A549 (cell line): ENCODE data around the gene ABLIM1. TPM values are rescaled to one million over a fixed set of nuclear protein-coding genes. Genes with fewer than 3 reads are reported as not detected.

Experiments
- ATAC-seq, 2 experiments: fragments of 200-7000 bp in 1 of 2; fragments of >200 bp in 1 of 2; cut with Nextera tagmentation in 1 of 2; cut with Tn5 transposase in 1 of 2; 3 replicates each; pipeline versions ENCODE4 v1.8.0 to v1.9.1; 2018 to 2020; ENCODE audit warnings: mild to moderate bottlenecking in 1 of 2, moderate library complexity in 1 of 2
- CTCF ChIA-PET: fragments of 300-600 bp; sonication (Branson Sonifier 250); formaldehyde crosslinking; extraction: SDS; loops from one replicate; lab custom pipeline; 2021; ENCODE audit warnings: antibody characterized with exemption, inconsistent platforms; lab: Yijun Ruan, JAX
- POLR2A ChIA-PET: fragments of 350-600 bp; formaldehyde crosslinking; extraction: SDS; loops from one replicate; lab custom pipeline; 2021; ENCODE audit warnings: antibody characterized with exemption, inconsistent platforms; lab: Yijun Ruan, JAX
- DNase-seq, 2 experiments: peaks; one replicate each; pipeline versions ENCODE4 v3.0.0 to v3.0.0-alpha.2; 2011 to 2016; ENCODE audit warnings: low read depth in 1 of 2, low spot score in 1 of 2
- FAIRE-seq: peaks from 2 replicates; lab custom pipeline; 2011; peaks lifted over from hg19 to GRCh38; lab: Jason Lieb, UNC
- H3K27ac ChIP-seq, 2 experiments: fragments of >200 bp; sonication (Bioruptor Twin); formaldehyde crosslinking; 3 replicates each; pipeline ENCODE4 v1.5.1; 2016 to 2017
- H3K4me1 ChIP-seq: fragments of >200 bp; sonication (Bioruptor Twin); formaldehyde crosslinking; 3 replicates; pipeline ENCODE4 v1.6.1; 2016
- H3K4me2 ChIP-seq: fragments of >200 bp; sonication (Bioruptor Twin); formaldehyde crosslinking; 3 replicates; pipeline ENCODE4 v1.6.1; 2016
- H3K4me3 ChIP-seq: fragments of >200 bp; sonication (Bioruptor Twin); formaldehyde crosslinking; 3 replicates; pipeline ENCODE4 v1.5.1; 2016
- H3K9me3 ChIP-seq: fragments of >200 bp; sonication (Bioruptor Twin); formaldehyde crosslinking; 3 replicates; pipeline ENCODE4 v1.6.1; 2016
- ATOH8 ChIP-seq: fragments of 250-450 bp; sonication (Bioruptor Pico); IDR thresholded peaks from 2 replicates; pipeline ENCODE4 v1.5.0; 2020; ENCODE audit warnings: low read depth, mild to moderate bottlenecking, moderate library complexity
- CEBPB ChIP-seq, 2 experiments: fragments of >200 bp in 1 of 2; sonication (Bioruptor Twin) in 1 of 2; formaldehyde crosslinking in 1 of 2; IDR thresholded peaks; 2 replicates each; pipeline ENCODE4 v1.6.1; 2012 to 2016
- EHMT2 ChIP-seq: fragments of 200-600 bp; sonication (generic); IDR thresholded peaks from 2 replicates; pipeline ENCODE4 v1.6.1; 2016; ENCODE audit warnings: antibody characterized with exemption, low read depth, mild to moderate bottlenecking, moderate library complexity
- FOXS1 ChIP-seq: fragments of 250-450 bp; sonication (Bioruptor Pico); IDR thresholded peaks from 2 replicates; pipeline ENCODE4 v1.5.0; 2020; ENCODE audit warnings: mild to moderate bottlenecking, moderate library complexity
- GATA3 ChIP-seq: IDR thresholded peaks from 2 replicates; pipeline ENCODE4 v1.6.1; 2012; ENCODE audit warnings: borderline replicate concordance
- HOXB13 ChIP-seq: fragments of 250-450 bp; sonication (Bioruptor Pico); IDR thresholded peaks from 2 replicates; pipeline ENCODE4 v1.5.0; 2020; ENCODE audit warnings: low read depth, mild to moderate bottlenecking, moderate library complexity
- HOXB5 ChIP-seq: fragments of 250-450 bp; sonication (Bioruptor Pico); IDR thresholded peaks from 2 replicates; pipeline ENCODE4 v1.5.0; 2020; ENCODE audit warnings: mild to moderate bottlenecking, moderate library complexity
- JUN ChIP-seq, 2 experiments: fragments of >200 bp; sonication (Bioruptor Twin); formaldehyde crosslinking; IDR thresholded peaks; 2 replicates in 1 of 2; 3 replicates in 1 of 2; pipeline ENCODE4 v1.6.1; 2016 to 2017
- JUNB ChIP-seq: fragments of >200 bp; sonication (Bioruptor Twin); formaldehyde crosslinking; IDR thresholded peaks from 2 replicates; pipeline ENCODE4 v1.6.1; 2016
- MAZ ChIP-seq: fragments of 150-350 bp; IDR thresholded peaks from 2 replicates; pipeline ENCODE4 v1.6.1; 2014; ENCODE audit warnings: antibody characterized with exemption, low read depth, low read length, borderline replicate concordance
- MYC ChIP-seq: IDR thresholded peaks from 2 replicates; pipeline ENCODE4 v1.6.1; 2012; ENCODE audit warnings: mild to moderate bottlenecking, inconsistent platforms, low read length, improper control_type of control experiment, borderline replicate concordance
- PHF8 ChIP-seq: fragments of 200-600 bp; sonication (generic); IDR thresholded peaks from 2 replicates; pipeline ENCODE4 v1.6.1; 2016; ENCODE audit warnings: low read depth, mild to moderate bottlenecking, antibody characterized with exemption, moderate library complexity, borderline replicate concordance
- RARB ChIP-seq: fragments of 250-450 bp; sonication (Bioruptor Pico); IDR thresholded peaks from 2 replicates; pipeline ENCODE4 v1.8.0; 2021; ENCODE audit warnings: mild to moderate bottlenecking, moderate library complexity
- RCOR1 ChIP-seq: fragments of 150-350 bp; IDR thresholded peaks from 2 replicates; pipeline ENCODE4 v1.6.1; 2014; ENCODE audit warnings: antibody characterized with exemption, low read length, low read depth
- REST ChIP-seq: fragments of 200-600 bp; sonication (generic); IDR thresholded peaks from 2 replicates; pipeline ENCODE4 v1.6.1; 2016; ENCODE audit warnings: antibody characterized with exemption, mild to moderate bottlenecking, moderate library complexity
- RFX5 ChIP-seq: fragments of 450-650 bp; IDR thresholded peaks from 2 replicates; pipeline ENCODE4 v1.7.1; 2014; ENCODE audit warnings: antibody characterized with exemption, mild to moderate bottlenecking, moderate library complexity
- ZNF302 ChIP-seq: fragments of 250-450 bp; sonication (Bioruptor Pico); IDR thresholded peaks from 2 replicates; pipeline ENCODE4 v1.9.0; 2021; ENCODE audit warnings: inconsistent platforms, mild to moderate bottlenecking, moderate library complexity
- WGBS: methylation state at CpG from one replicate; pipeline ENCODE4 v1.1.6; 2017; ENCODE audit errors: missing lambda C conversion rate; 5-methylcytosine and 5-hydroxymethylcytosine counted together
- polyA plus RNA-seq, 4 experiments: library from polyadenylated mRNA; depleted of rRNA in 3 of 4; stranded (reverse); fragments of >200 nt; fragmentation: RNase III in 1 of 4; extraction: RNeasy Plus Mini Kit Qiagen cat#74134 plus additional on column Dnase treatment in 1 of 4; gene quantifications; 2 replicates in 3 of 4; 3 replicates in 1 of 4; pipeline ENCODE4 v1.2.3, GENCODE V29; 2011 to 2017
- TF ChIP-seq, protein P1 (sequence below): IDR thresholded peaks from 2 replicates; pipeline ENCODE4 v1.6.1; 2012; ENCODE audit warnings: low read depth, borderline replicate concordance
- TF ChIP-seq, protein P2 (sequence below): fragments of >200 bp; sonication (Bioruptor Twin); formaldehyde crosslinking; IDR thresholded peaks from 2 replicates; pipeline ENCODE4 v1.6.1; 2016
- TF ChIP-seq, protein P3 (sequence below): fragments of 250-450 bp; sonication (Bioruptor Pico); IDR thresholded peaks from 2 replicates; pipeline ENCODE4 v1.5.0; 2021; ENCODE audit warnings: mild to moderate bottlenecking, moderate library complexity, borderline replicate concordance

Gene ABLIM1
- polyA plus RNA-seq, 2 of the 4 experiments (the other 2 are of a cell fraction), result 21.4 to 70.2 TPM

DNA sequence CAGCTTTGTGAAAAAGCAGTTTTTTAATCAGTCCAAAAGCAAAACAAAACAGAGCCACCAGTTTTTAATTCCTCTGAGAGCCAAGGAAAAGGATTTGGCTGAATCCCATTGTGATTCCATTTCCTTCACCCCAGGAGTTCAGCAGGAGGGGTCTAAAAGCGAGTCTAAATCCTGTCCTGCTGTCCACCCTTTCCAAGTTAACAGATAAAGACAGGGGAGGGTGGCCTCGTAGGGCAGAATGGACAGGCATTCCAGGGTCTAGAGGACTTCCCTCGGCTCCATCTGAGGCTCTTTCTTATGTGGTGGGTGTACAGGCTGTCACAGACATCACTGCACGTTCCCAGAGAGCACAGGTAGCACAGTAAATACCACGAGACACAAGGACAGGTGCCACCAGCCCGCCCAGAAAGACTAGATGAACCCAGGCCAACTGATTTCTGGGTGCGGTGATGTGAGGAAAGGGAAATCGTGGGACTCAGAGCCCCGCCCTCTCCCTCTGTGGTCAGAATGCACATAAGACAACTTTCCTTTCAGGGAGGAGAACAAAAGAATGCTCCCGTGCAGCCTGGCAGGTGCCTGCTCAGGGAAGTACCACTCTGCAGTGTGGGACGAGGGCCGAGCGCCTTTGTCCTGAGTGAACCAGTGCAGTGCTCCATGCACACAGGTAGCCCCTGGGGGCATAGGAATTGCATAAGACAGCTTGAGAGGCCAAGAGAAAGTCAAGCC, 119.7 kb downstream of the ABLIM1 start:
- Histone ChIP-seq H3K9me3 (no peaks in the 10 kb centered on the region), H3K27ac (no peak overlapping the region), H3K4me1 (no peaks in the 10 kb centered on the region), H3K4me3 (no peak overlapping the region), H3K4me2 (no peak overlapping the region)
- POLR2A ChIA-PET, result no interaction called here
- no peak for FAIRE-seq
- TF ChIP-seq MAZ, result no peak
- TF ChIP-seq JUN (IDR thresholded peaks at IDR 0.05), result no peak
- TF ChIP-seq, protein P1, sequence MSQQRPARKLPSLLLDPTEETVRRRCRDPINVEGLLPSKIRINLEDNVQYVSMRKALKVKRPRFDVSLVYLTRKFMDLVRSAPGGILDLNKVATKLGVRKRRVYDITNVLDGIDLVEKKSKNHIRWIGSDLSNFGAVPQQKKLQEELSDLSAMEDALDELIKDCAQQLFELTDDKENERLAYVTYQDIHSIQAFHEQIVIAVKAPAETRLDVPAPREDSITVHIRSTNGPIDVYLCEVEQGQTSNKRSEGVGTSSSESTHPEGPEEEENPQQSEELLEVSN, result no peak
- TF ChIP-seq, protein P2, sequence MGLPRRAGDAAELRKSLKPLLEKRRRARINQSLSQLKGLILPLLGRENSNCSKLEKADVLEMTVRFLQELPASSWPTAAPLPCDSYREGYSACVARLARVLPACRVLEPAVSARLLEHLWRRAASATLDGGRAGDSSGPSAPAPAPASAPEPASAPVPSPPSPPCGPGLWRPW, result no peak
- TF ChIP-seq HOXB5 (CRISPR knock-in tag), result no peak
- no peak for TF ChIP-seq JUNB
- TF ChIP-seq CEBPB (IDR thresholded peaks at IDR 0.05), result no peak
- no peak for TF ChIP-seq RCOR1
- TF ChIP-seq, protein P3, sequence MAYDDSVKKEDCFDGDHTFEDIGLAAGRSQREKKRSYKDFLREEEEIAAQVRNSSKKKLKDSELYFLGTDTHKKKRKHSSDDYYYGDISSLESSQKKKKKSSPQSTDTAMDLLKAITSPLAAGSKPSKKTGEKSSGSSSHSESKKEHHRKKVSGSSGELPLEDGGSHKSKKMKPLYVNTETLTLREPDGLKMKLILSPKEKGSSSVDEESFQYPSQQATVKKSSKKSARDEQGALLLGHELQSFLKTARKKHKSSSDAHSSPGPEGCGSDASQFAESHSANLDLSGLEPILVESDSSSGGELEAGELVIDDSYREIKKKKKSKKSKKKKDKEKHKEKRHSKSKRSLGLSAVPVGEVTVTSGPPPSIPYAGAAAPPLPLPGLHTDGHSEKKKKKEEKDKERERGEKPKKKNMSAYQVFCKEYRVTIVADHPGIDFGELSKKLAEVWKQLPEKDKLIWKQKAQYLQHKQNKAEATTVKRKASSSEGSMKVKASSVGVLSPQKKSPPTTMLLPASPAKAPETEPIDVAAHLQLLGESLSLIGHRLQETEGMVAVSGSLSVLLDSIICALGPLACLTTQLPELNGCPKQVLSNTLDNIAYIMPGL (CRISPR knock-in tag), result no peak
- TF ChIP-seq ATOH8 (CRISPR knock-in tag), result no peak
- TF ChIP-seq MYC, result no peak
- no peak for TF ChIP-seq ZNF302 (CRISPR knock-in tag)
- no peak for TF ChIP-seq GATA3
- TF ChIP-seq HOXB13 (CRISPR knock-in tag), result no peak
- no peak for TF ChIP-seq PHF8
- TF ChIP-seq FOXS1 (CRISPR knock-in tag), result no peak
- TF ChIP-seq RARB (CRISPR knock-in tag), result no peak
- no peak for TF ChIP-seq EHMT2
- TF ChIP-seq REST, result no peak
- TF ChIP-seq RFX5, result no peak
- WGBS, result 84% methylated on average over 13 of the region's 13 CpGs
- CTCF ChIA-PET, result interaction anchor here (0.7 to 4.7 kb wide), 4 partner anchors 14 to 591 kb away, joined by 4 to 30 read pairs (median 6); no protein-coding TSS in a partner anchor
- ATAC-seq, result no peak
- DNase-seq, result no peak
